HG03575 (cell line): ENCODE measurements around the gene CELSR3.

Experiments used
- ATAC-seq: cut with Tn5 transposase; IDR thresholded peaks from one replicate; pipeline ENCODE4 v1.9.1; 2021; ENCODE audit not compliant: unreplicated experiment, insufficient number of reproducible peaks, low FRiP score; ENCODE audit errors: extremely low read depth

The CELSR3 gene, protein sequence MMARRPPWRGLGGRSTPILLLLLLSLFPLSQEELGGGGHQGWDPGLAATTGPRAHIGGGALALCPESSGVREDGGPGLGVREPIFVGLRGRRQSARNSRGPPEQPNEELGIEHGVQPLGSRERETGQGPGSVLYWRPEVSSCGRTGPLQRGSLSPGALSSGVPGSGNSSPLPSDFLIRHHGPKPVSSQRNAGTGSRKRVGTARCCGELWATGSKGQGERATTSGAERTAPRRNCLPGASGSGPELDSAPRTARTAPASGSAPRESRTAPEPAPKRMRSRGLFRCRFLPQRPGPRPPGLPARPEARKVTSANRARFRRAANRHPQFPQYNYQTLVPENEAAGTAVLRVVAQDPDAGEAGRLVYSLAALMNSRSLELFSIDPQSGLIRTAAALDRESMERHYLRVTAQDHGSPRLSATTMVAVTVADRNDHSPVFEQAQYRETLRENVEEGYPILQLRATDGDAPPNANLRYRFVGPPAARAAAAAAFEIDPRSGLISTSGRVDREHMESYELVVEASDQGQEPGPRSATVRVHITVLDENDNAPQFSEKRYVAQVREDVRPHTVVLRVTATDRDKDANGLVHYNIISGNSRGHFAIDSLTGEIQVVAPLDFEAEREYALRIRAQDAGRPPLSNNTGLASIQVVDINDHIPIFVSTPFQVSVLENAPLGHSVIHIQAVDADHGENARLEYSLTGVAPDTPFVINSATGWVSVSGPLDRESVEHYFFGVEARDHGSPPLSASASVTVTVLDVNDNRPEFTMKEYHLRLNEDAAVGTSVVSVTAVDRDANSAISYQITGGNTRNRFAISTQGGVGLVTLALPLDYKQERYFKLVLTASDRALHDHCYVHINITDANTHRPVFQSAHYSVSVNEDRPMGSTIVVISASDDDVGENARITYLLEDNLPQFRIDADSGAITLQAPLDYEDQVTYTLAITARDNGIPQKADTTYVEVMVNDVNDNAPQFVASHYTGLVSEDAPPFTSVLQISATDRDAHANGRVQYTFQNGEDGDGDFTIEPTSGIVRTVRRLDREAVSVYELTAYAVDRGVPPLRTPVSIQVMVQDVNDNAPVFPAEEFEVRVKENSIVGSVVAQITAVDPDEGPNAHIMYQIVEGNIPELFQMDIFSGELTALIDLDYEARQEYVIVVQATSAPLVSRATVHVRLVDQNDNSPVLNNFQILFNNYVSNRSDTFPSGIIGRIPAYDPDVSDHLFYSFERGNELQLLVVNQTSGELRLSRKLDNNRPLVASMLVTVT (N-terminal part only)

DNA sequence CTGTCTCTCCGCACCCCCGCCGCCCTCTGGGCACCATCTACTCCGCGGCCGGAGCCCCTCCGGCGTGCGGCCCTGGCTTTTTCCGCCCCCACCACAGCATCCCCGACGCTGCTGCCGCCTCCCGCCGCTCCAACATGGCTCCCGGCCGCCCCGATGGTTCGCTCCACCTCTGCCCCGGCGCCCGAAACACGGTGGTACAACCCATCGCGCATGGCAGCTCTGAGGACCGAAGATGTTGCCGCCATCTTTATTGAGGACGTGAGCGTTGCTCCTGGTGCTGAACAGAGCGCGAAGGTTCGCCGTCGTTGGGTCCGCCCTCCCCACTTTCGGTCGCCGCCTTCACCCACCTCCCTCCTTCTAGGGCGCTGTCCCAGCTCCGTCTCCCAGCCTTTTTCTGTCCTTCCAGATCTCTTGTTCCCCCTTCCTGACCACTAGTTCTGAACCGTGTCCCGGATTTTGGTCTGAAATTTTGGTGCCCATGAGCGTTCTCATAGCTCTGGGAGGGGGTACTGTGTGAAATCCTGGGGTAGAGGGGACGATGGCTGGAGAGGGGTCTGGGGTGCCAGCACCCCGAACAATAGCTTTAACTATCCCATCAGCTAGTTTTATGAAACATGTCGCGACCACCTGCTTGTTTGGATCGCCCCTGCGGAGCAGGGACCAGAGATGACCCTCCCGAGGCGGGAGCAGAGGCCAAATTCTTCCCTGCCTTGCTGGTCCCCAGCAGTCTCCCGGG, at the start of gene CELSR3:
CELSR3 (minus strand) TSS at position 134 of the 736 bp plus-strand sequence. CDS start 252 bp downstream, outside the sequence.
- no peak for ATAC-seq

DNA sequence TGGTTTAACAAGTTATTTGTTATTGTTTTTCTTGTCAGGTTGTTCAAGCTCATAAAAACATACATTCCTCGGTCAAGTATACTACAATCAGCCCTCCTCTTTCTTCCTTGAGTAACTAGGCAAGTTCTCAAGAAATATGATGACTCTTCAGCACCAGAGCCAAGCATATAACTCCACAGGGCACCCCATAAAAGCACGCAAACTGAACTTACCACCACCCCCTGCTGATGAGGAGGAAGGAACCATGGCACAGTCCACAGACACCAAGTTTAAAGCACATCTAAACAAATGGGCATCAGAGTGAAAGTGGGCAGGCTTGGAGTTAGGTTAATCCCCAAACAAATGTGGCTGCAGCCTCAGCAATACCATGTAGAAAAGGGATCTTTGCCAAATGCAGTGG, 49.0 kb upstream of the CELSR3 start:
- ATAC-seq: no peak

DNA sequence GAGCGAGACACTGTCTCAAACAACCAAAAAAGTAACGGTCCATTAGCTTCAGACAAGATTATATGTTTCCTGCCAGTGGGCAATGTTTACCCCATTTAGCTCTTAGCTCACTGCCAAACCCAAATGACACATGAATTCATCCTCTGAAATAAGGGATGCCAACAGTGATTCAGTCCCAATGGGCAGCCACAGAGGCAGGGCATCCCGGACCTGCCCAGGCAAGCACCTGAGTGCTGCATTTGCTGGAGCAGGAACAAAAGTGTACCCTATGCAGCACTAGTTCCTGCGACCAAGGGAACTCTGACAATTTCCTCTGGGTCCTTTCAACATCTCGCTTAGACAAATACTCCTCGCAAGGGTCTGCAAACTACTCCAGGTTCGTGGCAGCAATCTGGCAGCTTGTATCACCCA, 46.4 kb upstream of the CELSR3 start:
- ATAC-seq: no peak

DNA sequence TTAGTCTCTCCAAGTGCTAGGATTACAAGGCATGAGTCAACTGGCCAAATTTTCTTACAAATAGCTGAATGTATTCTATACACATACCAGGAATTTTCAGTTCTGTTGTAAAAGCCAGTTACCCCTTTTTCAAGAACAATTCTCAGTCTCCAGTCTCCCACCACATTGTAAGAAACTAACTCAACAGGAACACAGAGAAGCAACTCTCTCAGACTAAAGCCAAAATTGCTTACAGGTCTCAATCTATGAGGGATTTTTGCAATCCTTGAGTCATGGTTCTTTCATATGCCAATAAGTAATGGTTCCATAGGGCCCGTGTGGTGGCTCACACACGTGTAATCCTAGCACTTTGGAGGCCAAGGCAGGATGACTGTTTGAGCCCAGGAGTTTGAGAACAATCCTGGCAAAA, 45.8 kb upstream of the CELSR3 start:
- no peak for ATAC-seq

DNA sequence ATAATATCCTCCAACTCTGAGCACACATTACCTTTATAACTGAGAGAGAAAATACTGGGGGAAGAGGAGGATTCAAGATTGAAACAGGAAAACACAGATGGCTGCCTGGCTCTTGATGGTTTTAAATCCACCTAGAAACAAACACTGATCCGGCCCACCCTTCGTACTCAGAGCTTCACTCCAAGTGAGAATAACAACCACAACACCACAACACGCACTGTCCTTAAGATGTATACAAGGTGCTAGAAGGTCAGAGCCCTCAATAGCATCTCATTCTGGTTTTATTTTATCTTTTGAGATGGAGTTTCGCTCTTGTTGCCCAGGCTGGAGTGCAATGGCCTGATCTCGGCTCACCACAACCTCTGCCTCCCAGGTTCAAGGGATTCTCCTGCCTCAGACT, 44.5 kb upstream of the CELSR3 start:
- ATAC-seq: no peak

DNA sequence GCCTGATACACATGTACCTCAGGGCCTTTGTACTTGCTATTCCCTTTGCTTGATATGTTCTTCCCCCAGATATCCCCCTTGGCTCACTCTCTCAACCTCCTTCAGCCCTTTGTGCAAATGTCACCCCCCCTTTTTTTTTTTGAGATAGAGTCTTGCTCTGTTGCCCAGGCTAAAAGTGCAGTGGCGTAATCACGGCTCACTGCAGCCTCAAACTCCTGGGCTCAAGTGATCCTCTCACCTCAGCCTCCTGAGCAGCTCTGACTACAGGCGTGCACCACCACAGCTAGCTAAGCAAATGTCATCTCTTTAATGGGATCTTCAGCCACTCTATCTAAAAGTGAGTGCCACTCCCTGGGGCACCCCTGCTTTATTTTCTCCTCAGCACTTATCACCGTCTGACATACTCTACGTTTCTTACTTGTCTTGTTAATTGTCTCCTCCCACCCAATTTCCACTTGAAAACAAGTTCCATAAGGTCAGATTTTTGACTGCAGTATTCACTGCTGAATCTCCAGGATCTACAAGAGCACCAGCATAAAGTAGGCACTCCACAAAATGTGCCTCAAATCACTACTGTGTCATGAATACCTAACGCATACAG, 39.7 kb upstream of the CELSR3 start:
- ATAC-seq: no peak

DNA sequence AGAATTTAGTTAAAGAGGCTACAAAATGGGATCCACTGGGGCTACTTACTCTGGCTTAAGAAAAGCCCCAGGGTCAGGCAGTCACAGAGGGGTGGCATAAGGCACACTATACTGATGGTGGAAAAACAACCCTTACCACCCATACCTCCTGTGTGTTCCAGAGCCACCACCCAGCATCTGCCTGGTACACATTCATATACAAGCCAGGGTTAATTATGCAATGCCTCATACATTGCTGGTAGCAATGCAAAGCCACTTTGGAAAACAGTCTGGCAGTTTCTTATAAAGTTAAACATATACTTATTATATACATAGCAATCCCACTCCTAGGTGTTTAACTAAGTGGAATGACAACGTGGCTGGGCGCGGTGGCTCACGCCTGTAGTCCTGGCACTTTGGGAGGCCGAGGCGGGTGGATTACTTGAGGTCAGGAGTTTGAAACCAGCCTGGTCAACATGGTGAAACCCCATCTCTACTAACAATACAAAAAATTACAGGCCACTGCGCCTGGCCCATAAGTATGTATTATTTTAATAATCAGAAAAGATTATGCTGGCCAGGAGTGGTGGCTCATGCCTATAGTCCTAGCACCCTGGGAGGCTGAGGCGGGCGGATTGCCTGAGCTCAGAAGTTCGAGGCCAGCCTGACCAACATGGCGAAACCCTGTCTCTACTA, 38.2 kb upstream of the CELSR3 start:
- ATAC-seq: no peak

DNA sequence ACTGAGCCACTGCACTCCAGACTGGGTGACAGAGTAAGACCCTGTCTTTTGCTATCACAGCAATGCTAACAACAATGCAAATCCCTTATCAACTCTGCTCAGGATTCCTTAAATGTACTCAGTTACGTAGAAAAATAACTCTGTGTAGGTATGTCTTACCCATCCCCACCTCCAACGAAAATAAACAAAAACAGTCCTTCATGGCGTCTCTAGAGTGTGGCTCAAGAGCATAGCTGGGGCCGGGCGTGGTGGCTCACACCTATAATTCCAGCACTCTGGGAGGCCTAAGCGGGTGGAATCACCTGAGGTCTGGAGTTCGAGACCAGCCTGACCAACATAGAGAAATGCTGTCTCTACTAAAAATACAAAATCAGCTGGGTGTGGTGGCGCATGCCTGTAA, 36.2 kb upstream of the CELSR3 start:
- ATAC-seq: no peak

DNA sequence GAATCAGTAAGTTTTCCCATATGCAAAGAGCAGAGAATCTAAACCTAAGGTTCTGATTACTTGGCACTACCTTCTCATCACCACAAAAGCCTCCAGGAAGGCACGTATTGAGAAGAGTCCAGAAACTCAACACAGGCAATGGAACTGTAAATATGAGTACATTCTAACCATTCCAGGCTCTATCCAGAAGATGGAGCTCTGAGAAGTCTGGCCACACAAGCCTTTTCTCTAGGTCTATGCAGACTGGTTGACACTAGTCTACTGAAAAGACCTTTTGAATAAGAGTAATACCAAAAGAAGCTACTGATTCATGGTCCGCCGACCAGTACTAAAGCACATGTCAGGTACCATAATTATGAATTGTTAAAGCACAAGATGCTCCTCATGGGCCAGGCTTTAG, 35.3 kb upstream of the CELSR3 start:
- ATAC-seq: no peak

DNA sequence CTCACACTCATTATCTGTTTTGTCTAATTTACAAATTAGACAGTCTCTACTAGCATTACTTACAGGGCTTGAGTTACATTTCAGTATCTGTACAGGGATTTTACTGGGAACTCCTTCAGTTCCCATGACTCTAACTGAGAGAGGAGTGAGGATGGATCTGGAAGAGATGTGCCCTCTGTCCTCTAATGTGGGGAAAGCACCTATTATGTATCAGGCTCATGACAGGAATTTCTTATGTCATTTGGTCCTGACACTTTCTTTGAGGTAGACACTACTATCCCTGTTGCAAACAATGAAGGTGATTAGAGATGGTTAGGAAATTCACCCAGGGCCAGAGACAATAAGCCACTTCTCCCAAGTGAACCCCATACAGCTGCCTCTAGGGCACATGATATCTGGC, 33.9 kb upstream of the CELSR3 start:
- no peak for ATAC-seq

DNA sequence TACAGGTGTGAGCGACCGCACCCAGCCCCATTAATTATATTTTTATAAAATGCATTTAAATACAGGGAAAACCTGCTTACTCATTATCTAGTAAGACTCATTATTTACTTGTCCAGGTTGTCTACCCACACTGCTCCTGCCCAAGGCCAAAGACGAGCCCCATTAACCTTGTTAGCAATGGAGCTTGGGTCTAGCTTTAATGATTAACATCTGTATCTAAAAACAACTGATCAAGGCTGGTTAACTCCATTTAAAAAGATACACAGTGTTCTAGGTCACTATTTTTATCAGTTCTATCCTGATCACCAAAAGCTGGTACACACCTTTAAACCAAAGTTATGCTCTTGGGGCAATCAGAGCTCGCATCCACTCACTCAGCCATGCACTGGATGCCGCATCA, 33.5 kb upstream of the CELSR3 start:
- ATAC-seq: no peak

DNA sequence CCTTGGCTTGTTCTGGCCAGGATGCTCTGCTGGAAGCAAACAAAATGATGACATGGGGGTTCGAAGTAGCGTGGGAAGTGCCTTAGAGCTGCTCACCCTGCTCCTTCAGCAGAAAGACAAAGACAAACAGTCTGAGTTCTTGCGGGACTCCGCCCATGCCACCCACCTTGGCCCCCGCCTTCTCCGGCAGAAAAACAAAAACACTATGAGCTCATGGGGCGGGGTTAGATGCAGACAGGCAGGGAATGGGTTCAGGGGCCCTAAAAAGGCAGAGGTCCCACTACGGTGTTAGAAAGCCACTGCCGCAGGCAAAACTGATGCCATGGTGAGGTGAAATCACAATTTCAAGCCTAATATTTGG, 32.7 kb upstream of the CELSR3 start:
- no peak for ATAC-seq

DNA sequence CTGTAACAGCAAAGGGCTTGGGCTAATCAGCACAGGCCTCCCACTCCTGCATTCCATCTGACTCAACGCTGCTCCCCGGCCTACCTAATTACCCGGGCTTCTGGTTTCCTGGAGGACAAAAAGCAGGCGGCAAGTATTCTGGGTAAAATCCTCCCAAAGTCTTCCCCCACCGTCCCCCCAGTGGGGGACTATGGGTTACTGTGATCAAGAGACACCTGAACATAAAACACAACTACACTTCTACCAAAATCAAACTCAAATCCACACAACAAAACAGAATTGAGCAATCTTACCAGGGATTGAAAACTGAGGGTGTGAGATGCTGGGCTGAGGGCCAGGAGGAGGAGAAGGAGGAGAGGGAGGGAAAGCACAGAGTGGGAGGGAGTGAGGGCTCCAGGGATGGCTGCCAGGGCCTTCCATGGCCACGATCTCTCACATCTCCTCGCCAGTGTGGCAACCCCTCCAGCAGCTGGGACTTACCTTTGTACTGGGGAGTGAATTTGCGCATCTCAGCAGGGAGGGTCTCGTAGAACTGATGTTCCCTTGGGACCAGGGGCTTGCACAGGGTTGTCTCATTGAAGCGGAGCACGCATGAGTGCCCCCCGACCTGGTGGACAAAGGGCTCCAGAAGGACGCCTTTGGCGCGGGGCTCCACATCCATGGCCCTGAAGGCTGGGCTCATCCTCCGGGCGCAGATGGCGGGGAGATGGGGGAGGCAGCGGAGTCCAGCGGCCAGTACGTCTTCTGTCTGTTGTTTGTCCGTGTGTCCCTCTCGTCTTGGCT, 32.1 kb upstream of the CELSR3 start:
- no peak for ATAC-seq

DNA sequence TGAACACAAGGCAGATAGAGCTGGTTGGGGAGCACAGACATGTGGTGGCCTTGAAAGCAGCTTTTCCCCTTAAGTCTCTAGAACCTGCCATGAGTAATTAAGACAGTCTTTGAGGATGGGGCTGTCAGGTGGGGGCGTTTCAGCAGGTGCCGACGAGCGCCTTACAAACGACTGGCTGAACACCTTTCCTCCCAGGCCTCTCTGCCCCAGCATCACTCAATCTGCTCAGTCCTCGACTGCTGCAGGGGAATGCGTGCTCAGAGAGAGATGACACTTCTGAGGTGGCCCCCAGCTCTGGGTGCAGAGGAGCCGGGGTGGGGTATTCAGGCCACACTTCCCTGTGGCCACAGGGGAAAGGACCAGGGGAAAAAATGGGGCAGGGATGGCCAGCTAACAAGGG, 31.1 kb upstream of the CELSR3 start:
- ATAC-seq: no peak

DNA sequence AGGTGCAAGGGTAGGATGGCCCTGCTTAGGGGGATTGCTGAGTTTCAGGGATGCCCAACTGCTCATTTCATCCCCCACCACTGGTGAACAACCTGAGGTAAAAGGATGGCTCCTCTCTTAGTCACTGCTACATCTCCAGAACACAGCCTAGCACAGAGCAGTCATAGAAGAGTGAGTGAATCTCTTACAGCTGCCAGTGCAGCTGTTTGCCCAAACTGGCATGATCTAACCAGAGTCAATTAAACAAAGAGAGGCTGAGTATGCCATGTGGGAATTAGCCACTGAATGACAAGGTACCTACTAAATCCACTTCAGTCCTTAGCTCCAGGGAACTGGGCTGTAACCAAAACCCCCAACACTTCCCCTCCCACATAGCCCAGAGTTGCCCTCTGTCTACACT, 29.9 kb upstream of the CELSR3 start:
- no peak for ATAC-seq

DNA sequence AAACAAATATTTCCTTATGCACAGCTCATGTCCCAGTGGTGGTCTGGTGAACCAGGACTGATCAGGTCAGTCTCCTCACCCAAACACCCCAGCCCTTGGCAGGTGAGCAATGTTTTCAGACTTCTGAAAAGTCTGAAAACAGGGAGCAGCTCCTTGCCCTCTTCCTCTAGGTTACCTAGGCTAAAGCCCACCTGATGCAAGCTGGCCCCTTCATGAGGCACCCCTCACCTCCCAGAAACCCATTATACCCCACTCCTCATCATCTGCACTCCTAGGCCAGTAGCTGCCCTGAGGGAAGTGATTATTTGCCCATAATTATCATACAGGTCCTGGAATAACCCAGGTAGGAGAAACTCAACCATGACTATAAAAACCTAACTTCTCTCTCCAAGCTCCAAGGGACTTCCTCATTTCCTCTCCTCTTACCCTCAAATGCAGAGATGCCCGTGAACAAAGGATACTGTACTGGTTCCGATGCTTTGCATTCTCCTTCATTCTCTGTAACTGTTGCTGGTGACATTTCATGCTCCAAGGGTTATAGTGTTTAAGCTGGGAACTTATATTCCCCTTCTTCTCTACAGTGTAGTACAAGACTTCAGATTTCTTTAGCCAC, 28.3 kb upstream of the CELSR3 start:
- ATAC-seq: no peak

DNA sequence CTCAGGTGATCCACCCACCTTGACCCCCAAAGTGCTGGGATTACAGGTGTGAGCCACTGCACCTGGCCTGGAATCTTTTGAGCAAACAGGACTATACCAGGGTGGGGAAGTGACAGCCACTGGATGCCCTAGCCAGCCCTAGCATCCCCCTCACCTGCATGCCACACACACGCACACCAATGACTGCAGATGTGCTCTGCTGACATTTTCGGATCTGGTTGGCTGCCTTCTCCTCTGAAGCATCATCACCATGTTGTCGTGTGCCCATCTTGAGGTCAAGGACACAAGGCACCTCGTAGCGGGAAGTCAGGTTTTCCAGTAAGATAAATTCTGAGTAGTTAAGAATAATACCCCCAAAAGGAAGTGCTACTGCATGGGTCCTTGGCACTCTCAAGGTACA, 26.7 kb upstream of the CELSR3 start:
- no peak for ATAC-seq
